ENCODE measurements around the gene FAM8A1.

FAM8A1 gene

DNA sequence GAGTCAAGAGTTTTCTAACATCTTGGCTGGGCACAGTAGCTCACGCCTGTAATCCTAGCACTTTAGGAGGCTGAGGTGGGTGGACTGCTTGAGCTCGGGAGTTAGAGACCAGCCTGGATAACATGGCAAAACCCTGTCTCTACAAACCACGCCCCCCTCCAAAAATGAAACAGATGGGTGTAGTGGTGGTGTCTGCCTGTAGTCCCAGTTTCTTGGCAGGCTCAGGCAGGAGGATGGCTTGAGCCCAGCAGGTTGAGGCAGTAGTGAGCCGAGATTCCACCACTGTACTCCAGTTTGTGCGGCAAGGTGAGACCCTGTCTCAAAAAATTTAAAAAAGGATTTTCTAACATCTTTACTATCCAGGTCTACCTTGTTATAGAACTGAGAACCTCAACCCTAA, 22.0 kb downstream of the FAM8A1 start:
- Histone ChIP-seq H2AFZ (ENCODE audit: low read depth, low read length) (no peak overlapping the region), H3K27ac (ENCODE audit: low read length) (no peak overlapping the region), H3K9ac (ENCODE audit: low read depth, low read length) (no peak overlapping the region), H3K4me1 (ENCODE audit: insufficient read depth, low read length) (no peaks in the 10 kb centered on the region), H3K9me3 (ENCODE audit: insufficient read depth, low read length, severe bottlenecking) (no peaks in the 10 kb centered on the region), H3K4me3 (ENCODE audit: low read depth in 1 of 2, low read length in 2 of 2) (no peak overlapping the region), H3K36me3 (ENCODE audit: insufficient read depth, low read length) (peaks cover 93% of the 10 kb centered on the region), H4K20me1 (ENCODE audit: insufficient read depth, low read length) (peaks cover 38% of the 10 kb centered on the region; the same call in 1 of the 2 replicates), H3K27me3 (ENCODE audit: insufficient read depth, low read length, poor library complexity) (no peaks in the 10 kb centered on the region), H3K79me2 (ENCODE audit: insufficient read depth, low read length) (peaks cover 78% of the 10 kb centered on the region), H3K4me2 (ENCODE audit: insufficient read depth, low read length) (no peak overlapping the region)
- DNase-seq (no peak), ATAC-seq (ENCODE audit: insufficient read depth, low read depth) (peak; percentile 55; the same call in 1 of the 3 replicates)
- TF ChIP-seq EZH2 (IDR thresholded peaks at IDR 0.05; ENCODE audit: borderline replicate concordance, low read depth, low read length, severe bottlenecking) = no peak
- TF ChIP-seq, protein P1, sequence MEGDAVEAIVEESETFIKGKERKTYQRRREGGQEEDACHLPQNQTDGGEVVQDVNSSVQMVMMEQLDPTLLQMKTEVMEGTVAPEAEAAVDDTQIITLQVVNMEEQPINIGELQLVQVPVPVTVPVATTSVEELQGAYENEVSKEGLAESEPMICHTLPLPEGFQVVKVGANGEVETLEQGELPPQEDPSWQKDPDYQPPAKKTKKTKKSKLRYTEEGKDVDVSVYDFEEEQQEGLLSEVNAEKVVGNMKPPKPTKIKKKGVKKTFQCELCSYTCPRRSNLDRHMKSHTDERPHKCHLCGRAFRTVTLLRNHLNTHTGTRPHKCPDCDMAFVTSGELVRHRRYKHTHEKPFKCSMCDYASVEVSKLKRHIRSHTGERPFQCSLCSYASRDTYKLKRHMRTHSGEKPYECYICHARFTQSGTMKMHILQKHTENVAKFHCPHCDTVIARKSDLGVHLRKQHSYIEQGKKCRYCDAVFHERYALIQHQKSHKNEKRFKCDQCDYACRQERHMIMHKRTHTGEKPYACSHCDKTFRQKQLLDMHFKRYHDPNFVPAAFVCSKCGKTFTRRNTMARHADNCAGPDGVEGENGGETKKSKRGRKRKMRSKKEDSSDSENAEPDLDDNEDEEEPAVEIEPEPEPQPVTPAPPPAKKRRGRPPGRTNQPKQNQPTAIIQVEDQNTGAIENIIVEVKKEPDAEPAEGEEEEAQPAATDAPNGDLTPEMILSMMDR (IDR thresholded peaks at IDR 0.05; ENCODE audit: borderline replicate concordance, extremely low read depth, low read length, poor library complexity, severe bottlenecking) = no peak

DNA sequence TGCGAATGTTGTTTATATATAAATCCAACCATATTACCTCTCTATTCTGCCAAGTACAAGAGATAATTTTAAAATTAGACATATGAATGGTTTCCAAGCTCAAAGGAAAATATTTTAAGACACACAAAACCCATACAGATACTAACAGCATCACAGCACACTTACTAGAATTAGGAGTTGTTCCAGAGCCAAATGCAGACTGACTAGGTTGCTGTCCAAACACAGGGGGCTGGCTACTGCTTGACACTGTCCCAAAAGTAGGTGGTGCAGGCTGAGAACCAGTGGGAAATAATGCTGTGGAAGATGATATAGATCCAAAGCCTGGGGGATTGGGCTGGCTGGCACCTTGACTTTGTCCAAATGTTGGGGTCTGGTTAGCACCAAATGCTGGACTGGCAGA, 24.3 kb downstream of the FAM8A1 start:
- Histone ChIP-seq H3K4me3 (ENCODE audit: low read depth in 1 of 2, low read length in 2 of 2) (no peak overlapping the region), H3K27ac (ENCODE audit: low read length) (no peak overlapping the region), H3K9ac (ENCODE audit: low read depth, low read length) (no peak overlapping the region), H3K27me3 (ENCODE audit: insufficient read depth, low read length, poor library complexity) (no peaks in the 10 kb centered on the region), H3K36me3 (ENCODE audit: insufficient read depth, low read length) (peaks cover 97% of the 10 kb centered on the region), H3K4me1 (ENCODE audit: insufficient read depth, low read length) (no peaks in the 10 kb centered on the region), H3K9me3 (ENCODE audit: insufficient read depth, low read length, severe bottlenecking) (no peaks in the 10 kb centered on the region), H4K20me1 (ENCODE audit: insufficient read depth, low read length) (peaks cover 35% of the 10 kb centered on the region), H2AFZ (ENCODE audit: low read depth, low read length) (no peak overlapping the region), H3K79me2 (ENCODE audit: insufficient read depth, low read length) (peaks cover 79% of the 10 kb centered on the region), H3K4me2 (ENCODE audit: insufficient read depth, low read length) (no peak overlapping the region)
- ATAC-seq (ENCODE audit: insufficient read depth, low read depth) (no peak), DNase-seq (no peak)
- TF ChIP-seq EZH2 (IDR thresholded peaks at IDR 0.05; ENCODE audit: borderline replicate concordance, low read depth, low read length, severe bottlenecking) = no peak

DNA sequence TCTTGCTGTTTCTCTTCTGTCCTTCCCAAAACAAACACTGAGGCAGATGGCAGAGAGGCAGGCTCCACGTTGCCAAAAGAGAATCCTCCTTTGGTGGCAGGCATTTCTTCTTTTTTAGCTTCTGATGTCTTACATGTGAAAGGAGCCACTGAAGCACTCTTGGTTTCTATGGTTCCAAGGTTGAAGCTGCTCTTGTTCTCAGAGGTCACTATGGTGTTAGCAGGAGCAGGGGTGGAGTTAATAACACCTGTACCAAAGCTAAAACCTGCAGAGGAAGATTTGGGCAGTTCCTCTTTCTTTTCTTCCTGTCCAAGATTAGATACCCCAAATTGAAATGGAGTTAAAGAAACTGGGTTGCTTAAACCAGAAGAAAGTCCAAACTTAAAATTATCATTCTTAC, 28.8 kb downstream of the FAM8A1 start:
- Histone ChIP-seq H3K9me3 (ENCODE audit: insufficient read depth, low read length, severe bottlenecking) (no peaks in the 10 kb centered on the region), H3K36me3 (ENCODE audit: insufficient read depth, low read length) (peaks cover 98% of the 10 kb centered on the region), H3K4me2 (ENCODE audit: insufficient read depth, low read length) (no peak overlapping the region), H3K27me3 (ENCODE audit: insufficient read depth, low read length, poor library complexity) (no peaks in the 10 kb centered on the region), H3K4me1 (ENCODE audit: insufficient read depth, low read length) (no peaks in the 10 kb centered on the region), H4K20me1 (ENCODE audit: insufficient read depth, low read length) (peaks cover 38% of the 10 kb centered on the region), H2AFZ (ENCODE audit: low read depth, low read length) (no peak overlapping the region), H3K27ac (ENCODE audit: low read length) (no peak overlapping the region), H3K9ac (ENCODE audit: low read depth, low read length) (no peak overlapping the region), H3K79me2 (ENCODE audit: insufficient read depth, low read length) (peaks cover 83% of the 10 kb centered on the region), H3K4me3 (ENCODE audit: low read depth in 1 of 2, low read length in 2 of 2) (no peak overlapping the region)
- DNase-seq (no peak), ATAC-seq (ENCODE audit: insufficient read depth, low read depth) (no peak)
- TF ChIP-seq EZH2 (IDR thresholded peaks at IDR 0.05; ENCODE audit: borderline replicate concordance, low read depth, low read length, severe bottlenecking) = no peak
- TF ChIP-seq, protein P1 (IDR thresholded peaks at IDR 0.05; ENCODE audit: borderline replicate concordance, extremely low read depth, low read length, poor library complexity, severe bottlenecking) = no peak

DNA sequence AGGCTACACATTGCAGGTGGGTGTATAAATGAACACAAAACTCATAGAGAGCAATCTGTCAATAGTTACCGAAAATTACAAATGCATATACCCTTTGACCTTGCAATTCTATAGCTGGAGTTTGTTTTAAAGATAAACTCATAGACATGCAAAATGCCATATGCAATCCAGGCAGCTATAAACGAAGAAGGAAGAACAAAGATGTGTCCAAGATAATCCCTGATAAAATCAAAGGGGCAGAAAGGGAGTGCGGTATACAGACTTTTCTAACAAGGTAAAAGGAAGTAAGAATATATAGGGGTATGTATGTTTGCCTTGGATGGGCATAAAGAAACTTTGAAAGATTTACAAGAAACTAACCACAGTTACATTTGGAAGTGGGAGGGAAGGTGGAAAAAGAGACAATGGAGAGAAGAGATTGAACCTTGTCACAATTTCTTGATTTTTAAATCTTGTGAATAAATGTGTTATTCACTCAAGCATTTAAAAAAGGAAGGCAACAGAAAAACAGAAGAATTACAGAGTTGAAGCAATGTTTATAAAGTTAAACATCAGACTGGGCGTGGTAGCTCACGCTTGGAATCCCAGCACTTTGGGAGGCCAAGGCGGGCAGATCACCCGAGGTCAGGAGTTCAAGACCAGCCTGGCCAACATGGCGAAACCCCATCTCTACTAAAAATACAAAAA, 29.9 kb downstream of the FAM8A1 start:
- TF ChIP-seq EZH2 (IDR thresholded peaks at IDR 0.05; ENCODE audit: borderline replicate concordance, low read depth, low read length, severe bottlenecking) = no peak
- TF ChIP-seq, protein P1 (IDR thresholded peaks at IDR 0.05; ENCODE audit: borderline replicate concordance, extremely low read depth, low read length, poor library complexity, severe bottlenecking) = no peak
- Histone ChIP-seq H3K36me3 (ENCODE audit: insufficient read depth, low read length) (peaks cover 96% of the 10 kb centered on the region), H3K79me2 (ENCODE audit: insufficient read depth, low read length) (peaks cover 84% of the 10 kb centered on the region), H3K9ac (ENCODE audit: low read depth, low read length) (no peak overlapping the region), H3K27me3 (ENCODE audit: insufficient read depth, low read length, poor library complexity) (no peaks in the 10 kb centered on the region), H2AFZ (ENCODE audit: low read depth, low read length) (no peak overlapping the region), H3K27ac (ENCODE audit: low read length) (no peak overlapping the region), H4K20me1 (ENCODE audit: insufficient read depth, low read length) (peaks cover 38% of the 10 kb centered on the region), H3K4me2 (ENCODE audit: insufficient read depth, low read length) (no peak overlapping the region), H3K4me3 (ENCODE audit: low read depth in 1 of 2, low read length in 2 of 2) (no peak overlapping the region), H3K9me3 (ENCODE audit: insufficient read depth, low read length, severe bottlenecking) (no peaks in the 10 kb centered on the region), H3K4me1 (ENCODE audit: insufficient read depth, low read length) (no peaks in the 10 kb centered on the region)
- ATAC-seq (ENCODE audit: insufficient read depth, low read depth) = no peak
- DNase-seq = no peak

All from DND-41 (cell line).